PFSK-1 (cell line): ENCODE measurements around the gene ADPRHL1.

ENCODE experiments used
- POLR2AphosphoS5 ChIP-seq: IDR thresholded peaks from 2 replicates; pipeline ENCODE4 v1.6.1; 2012; ENCODE audit warnings: low read depth, mild to moderate bottlenecking, control low read depth, low read length, moderate library complexity
- REST ChIP-seq, 2 experiments: IDR thresholded peaks; 2 replicates each; pipeline versions ENCODE4 v1.6.1 to v1.8.0; 2011 to 2012; ENCODE audit warnings: low read depth in 2 of 2, low read length in 2 of 2, control low read depth in 1 of 2, inconsistent platforms in 1 of 2, mild to moderate bottlenecking in 1 of 2, moderate library complexity in 1 of 2; ENCODE audit not compliant: insufficient read depth in 1 of 2
- TAF1 ChIP-seq: IDR thresholded peaks from 2 replicates; pipeline ENCODE4 v1.6.1; 2012; ENCODE audit warnings: low read length, control low read depth, borderline replicate concordance; ENCODE audit not compliant: insufficient read depth

GRCh38 chr13:113470073-113470472 lies 16.8 kb upstream of the ADPRHL1 start:
- TF ChIP-seq REST (IDR thresholded peaks at IDR 0.05; ENCODE audit: insufficient read depth in 1 of 2, low read depth in 2 of 2, low read length in 2 of 2): no peak
- TF ChIP-seq POLR2AphosphoS5: no peak
- TF ChIP-seq TAF1: no peak
